ENCODE measurements around the gene SSBP2.

The SSBP2 gene

DNA sequence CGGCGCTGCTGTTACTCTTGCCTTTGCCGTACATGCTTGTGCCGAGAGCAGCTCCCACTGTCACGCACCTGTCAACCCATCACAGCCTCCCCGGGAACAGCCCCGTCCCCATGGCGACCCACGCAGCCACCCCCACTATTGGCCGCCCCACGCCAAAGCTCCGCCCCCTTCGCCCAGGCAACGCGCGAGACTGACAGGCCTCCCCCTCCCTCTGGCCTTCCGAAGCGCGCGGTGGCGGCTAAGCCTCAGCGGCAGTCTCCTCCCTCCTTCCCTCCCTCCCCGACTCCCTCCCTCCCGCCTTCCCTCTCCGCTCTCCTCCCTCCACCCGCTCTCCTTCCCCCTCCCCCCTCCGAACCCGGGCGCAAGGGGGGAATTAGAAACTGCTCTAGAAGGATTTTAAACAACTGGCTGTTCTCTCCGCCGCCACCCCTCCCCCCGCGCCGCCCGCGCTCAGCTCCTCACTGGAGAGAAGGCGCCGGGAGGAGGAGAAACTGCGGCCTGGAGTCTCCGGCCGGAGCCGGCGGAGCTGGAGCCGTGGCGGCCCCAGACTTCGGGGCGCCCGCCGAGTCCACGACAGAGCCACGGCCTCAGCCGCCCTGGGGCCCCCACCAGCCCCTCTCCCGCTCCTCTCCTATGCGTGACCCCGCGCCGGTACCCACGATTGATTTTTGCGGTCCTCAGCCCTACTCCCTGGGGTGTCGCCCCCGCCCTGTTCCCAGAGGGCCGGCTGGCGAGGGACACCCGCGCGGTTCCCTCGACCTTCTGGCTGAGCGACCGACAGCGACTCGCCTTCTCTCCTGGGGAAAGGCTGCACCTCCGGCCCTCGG, at the start of gene SSBP2:
SSBP2 (minus strand) TSS at position 89 of the 827 bp plus-strand sequence; CDS start at position 34, 55 bp downstream.
- TF ChIP-seq, protein P1, sequence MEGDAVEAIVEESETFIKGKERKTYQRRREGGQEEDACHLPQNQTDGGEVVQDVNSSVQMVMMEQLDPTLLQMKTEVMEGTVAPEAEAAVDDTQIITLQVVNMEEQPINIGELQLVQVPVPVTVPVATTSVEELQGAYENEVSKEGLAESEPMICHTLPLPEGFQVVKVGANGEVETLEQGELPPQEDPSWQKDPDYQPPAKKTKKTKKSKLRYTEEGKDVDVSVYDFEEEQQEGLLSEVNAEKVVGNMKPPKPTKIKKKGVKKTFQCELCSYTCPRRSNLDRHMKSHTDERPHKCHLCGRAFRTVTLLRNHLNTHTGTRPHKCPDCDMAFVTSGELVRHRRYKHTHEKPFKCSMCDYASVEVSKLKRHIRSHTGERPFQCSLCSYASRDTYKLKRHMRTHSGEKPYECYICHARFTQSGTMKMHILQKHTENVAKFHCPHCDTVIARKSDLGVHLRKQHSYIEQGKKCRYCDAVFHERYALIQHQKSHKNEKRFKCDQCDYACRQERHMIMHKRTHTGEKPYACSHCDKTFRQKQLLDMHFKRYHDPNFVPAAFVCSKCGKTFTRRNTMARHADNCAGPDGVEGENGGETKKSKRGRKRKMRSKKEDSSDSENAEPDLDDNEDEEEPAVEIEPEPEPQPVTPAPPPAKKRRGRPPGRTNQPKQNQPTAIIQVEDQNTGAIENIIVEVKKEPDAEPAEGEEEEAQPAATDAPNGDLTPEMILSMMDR (IDR thresholded peaks at IDR 0.05; ENCODE audit: low read depth, low read length): no peak
- DNase-seq (ENCODE audit: low read depth in 2 of 2): peak; percentile 99 to 100
- H3K4me3 ChIP-seq (replicated peaks in 1 of 2; ENCODE audit: low read depth in 2 of 2, low read length in 2 of 2): peak within 1 kb of the TSS; percentile 82 to 86

DNA sequence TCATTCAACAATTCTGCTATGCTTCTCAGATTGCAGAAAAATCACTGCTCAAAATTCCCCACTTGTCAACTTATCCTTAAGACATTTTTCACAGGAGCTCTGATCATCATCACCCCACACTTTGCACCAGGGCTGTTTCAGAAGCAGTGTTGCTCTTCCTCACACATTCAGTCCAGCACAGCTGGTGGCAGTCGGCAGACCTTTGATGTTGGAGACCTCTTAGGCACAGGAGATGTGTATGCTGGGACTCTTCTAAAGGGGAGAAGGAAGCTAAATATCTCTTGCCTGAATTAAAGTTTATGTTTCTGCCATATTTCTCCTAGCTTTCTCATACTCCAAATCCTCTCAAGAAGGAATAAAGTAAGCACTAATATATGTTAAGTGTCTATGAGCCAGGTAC, 44.8 kb upstream of the SSBP2 start:
- TF ChIP-seq, protein P1 (IDR thresholded peaks at IDR 0.05; ENCODE audit: low read depth, low read length): no peak
- no peak for DNase-seq (ENCODE audit: low read depth in 2 of 2)
- no peak overlapping the region for H3K4me3 ChIP-seq (replicated peaks in 1 of 2; ENCODE audit: low read depth in 2 of 2, low read length in 2 of 2)

DNA sequence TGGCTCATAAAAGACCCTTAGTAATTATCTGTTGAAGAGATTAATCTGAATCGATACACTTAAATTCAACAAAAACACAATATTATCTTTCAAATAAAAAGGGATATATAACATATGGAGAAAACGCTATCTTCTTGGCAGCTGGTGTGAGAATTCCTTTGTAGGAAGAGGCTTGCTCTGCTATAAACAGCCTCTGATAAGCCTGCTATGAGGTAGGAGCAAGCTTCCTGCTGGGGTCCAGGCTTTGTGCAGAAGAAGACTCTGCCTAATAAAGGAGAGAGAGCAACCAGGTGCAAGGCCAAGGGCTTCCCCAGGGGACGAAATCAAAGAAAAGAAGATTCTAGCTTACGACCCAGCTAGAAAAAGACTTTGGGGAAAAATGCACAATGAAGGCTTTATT, 43.3 kb upstream of the SSBP2 start:
- no peak overlapping the region for H3K4me3 ChIP-seq (replicated peaks in 1 of 2; ENCODE audit: low read depth in 2 of 2, low read length in 2 of 2)
- TF ChIP-seq, protein P1 (IDR thresholded peaks at IDR 0.05; ENCODE audit: low read depth, low read length): no peak
- DNase-seq (ENCODE audit: low read depth in 2 of 2): peak in 1 of 2 donors; percentile 34

DNA sequence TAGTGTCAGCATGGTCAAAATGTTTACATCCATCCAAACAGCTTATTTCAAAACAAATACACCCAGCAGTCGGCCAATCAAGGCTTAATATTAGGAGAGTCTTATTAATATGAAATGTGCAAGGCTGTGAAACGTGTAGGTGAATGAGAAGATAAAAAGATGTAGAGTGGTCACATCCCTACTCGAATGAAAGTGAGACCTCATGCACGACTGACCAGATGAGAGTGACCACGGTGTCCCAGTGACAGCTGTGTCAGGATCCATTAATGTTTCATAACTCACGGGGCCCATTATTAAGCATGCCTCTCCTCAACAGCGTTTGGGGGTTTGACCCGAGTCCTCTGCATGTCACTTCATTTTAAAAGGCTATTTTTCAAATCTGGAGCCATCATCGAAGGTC, 39.4 kb upstream of the SSBP2 start:
- TF ChIP-seq, protein P1 (IDR thresholded peaks at IDR 0.05; ENCODE audit: low read depth, low read length): no peak
- H3K4me3 ChIP-seq (replicated peaks in 1 of 2; ENCODE audit: low read depth in 2 of 2, low read length in 2 of 2): no peak overlapping the region

DNA sequence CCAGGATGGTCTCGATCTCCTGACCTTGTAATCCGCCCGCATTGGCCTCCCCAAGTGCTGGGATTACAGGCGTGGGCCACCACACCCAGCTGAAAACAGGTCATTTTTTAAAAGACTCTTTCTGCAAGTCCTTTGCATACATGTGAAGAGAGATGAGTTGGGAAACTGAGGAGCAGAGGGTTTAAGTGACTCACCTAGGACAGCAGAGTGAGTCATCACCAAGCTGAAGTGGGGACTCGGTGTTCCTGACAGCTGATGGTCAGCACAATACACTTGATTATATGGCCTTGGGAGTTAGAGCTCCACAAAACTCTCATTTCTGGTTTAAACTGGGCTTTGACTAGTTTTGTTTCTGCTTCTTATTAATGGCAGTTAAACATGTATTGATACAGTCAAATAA, 38.1 kb upstream of the SSBP2 start:
- TF ChIP-seq, protein P1 (IDR thresholded peaks at IDR 0.05; ENCODE audit: low read depth, low read length): no peak
- peak; percentile 29 to 73 for DNase-seq (ENCODE audit: low read depth in 2 of 2)
- H3K4me3 ChIP-seq (replicated peaks in 1 of 2; ENCODE audit: low read depth in 2 of 2, low read length in 2 of 2): no peak overlapping the region

More for the DNA sequence above, 39.4 kb upstream of the SSBP2 start:
- DNase-seq (ENCODE audit: low read depth in 2 of 2): no peak

DNA sequence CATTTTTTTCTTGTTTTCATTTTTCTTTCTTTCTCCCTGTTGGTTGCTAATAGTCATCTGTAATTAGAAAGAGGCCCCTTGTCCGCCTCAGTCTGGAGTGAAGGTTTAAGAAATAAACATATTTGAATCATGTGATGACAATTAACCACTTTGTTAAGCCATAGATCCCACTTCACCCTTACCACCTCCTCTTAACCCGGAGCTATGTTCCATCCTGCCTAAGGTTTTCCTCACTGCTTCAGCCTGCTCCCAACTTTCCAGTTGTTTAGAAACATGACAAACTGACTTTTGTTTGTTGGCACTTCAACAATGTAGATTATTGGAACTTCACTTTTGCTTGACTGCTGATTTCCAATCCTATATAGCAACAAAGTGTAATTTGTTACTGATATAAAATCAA, 37.4 kb upstream of the SSBP2 start:
- H3K4me3 ChIP-seq (replicated peaks in 1 of 2; ENCODE audit: low read depth in 2 of 2, low read length in 2 of 2): no peak overlapping the region
- no peak for DNase-seq (ENCODE audit: low read depth in 2 of 2)
- TF ChIP-seq, protein P1 (IDR thresholded peaks at IDR 0.05; ENCODE audit: low read depth, low read length): no peak

Data from cardiac fibroblast (primary cell).